MCF 10A (cell line): ENCODE data around the gene PTGDR. TPM values are rescaled to one million over a fixed set of nuclear protein-coding genes. Genes with fewer than 3 reads are reported as not detected.

ENCODE experiments used
- BruUV-seq: library from RNA; stranded (reverse); fragments of 400-500 nt; replicated peaks from 2 replicates; lab custom pipeline; 2021; lab: Mats Ljungman, UMichigan
- CTCF ChIA-PET: fragments of 300-600 bp; sonication (Branson Sonifier 250); formaldehyde crosslinking; extraction: SDS; loops from one replicate; lab custom pipeline; 2021; ENCODE audit warnings: antibody characterized with exemption, inconsistent platforms; lab: Yijun Ruan, JAX
- POLR2A ChIA-PET: fragments of 300-600, 350-650 bp; sonication (Branson Sonifier 250); formaldehyde crosslinking; extraction: SDS; loops from one replicate; lab custom pipeline; 2020; ENCODE audit warnings: antibody characterized with exemption, inconsistent platforms; lab: Yijun Ruan, JAX
- DNase-seq: peaks from one replicate; pipeline ENCODE4 v3.0.0-alpha.2; 2018; ENCODE audit not compliant: unreplicated experiment
- H3K27ac Mint-ChIP-seq: one replicate; pipeline ENCODE4 v1.8.0; 2022; ENCODE audit warnings: mild to moderate bottlenecking, low read depth, mixed read lengths; ENCODE audit not compliant: unreplicated experiment
- H3K27me3 Mint-ChIP-seq: one replicate; pipeline ENCODE4 v1.8.0; 2022; ENCODE audit warnings: mixed read lengths; ENCODE audit not compliant: insufficient read depth, unreplicated experiment
- H3K36me3 Mint-ChIP-seq: one replicate; pipeline ENCODE4 v1.8.0; 2022; ENCODE audit warnings: mild to moderate bottlenecking, moderate library complexity, mixed read lengths; ENCODE audit not compliant: insufficient read depth, unreplicated experiment
- H3K4me1 Mint-ChIP-seq: one replicate; pipeline ENCODE4 v1.8.0; 2022; ENCODE audit warnings: mixed read lengths; ENCODE audit not compliant: insufficient read depth, unreplicated experiment
- H3K4me3 Mint-ChIP-seq: one replicate; pipeline ENCODE4 v1.8.0; 2022; ENCODE audit warnings: mild to moderate bottlenecking, moderate library complexity, mixed read lengths; ENCODE audit not compliant: unreplicated experiment
- H3K9me3 Mint-ChIP-seq: one replicate; pipeline ENCODE4 v1.8.0; 2022; ENCODE audit warnings: mixed read lengths; ENCODE audit not compliant: unreplicated experiment
- CTCF ChIP-seq: fragments of 200-600 bp; IDR thresholded peaks from one replicate; pipeline ENCODE4 v1.8.0; 2022; ENCODE audit warnings: antibody characterized with exemption, mild to moderate bottlenecking; ENCODE audit not compliant: unreplicated experiment
- intact Hi-C: fragments of 100-400 bp; cut with micrococcal nuclease; formaldehyde crosslinking; loops from 2 replicates; pipeline ENCODE4 v1.14.1; 2022
- total RNA-seq: library from RNA; stranded (reverse); gene quantifications from 2 replicates; pipeline ENCODE4 v1.2.3, GENCODE V29; 2022

The PTGDR gene
- total RNA-seq, 1 experiment from 2014 or later: not detected

DNA sequence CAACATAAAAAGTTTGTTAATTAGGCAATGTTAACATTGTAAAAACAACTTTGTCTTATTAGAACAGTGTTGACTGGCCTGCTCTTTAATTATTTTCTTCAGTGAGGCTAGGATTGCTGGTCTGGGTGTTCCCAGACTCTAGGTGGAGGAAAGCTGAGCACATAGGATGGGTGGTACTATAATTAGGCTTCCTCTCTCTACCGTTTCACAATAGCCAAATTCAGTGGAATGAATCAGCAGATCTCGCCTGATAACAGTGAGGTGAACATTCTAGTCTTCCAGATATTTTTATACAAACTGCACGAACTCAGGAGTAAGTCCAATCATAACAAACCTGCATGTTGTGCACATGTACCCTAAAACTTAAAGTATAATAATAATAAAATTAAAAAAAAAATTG lies 11.9 kb downstream of the PTGDR start:
- POLR2A ChIA-PET: interaction anchor here (0.7 to 1.7 kb wide), 5 partner anchors 11 to 199 kb away, joined by 3 to 9 read pairs (median 5); no protein-coding TSS in a partner anchor
- H3K4me3 Mint-ChIP-seq: no peak overlapping the region
- no peaks in the 10 kb centered on the region for H3K27me3 Mint-ChIP-seq
- no peaks in the 10 kb centered on the region for H3K36me3 Mint-ChIP-seq
- intact Hi-C loops: no loop called here
- BruUV-seq: no TSS peak
- peak; percentile 80 for DNase-seq
- peak overlapping the region; percentile 71 for H3K27ac Mint-ChIP-seq
- TF ChIP-seq CTCF: no peak
- H3K4me1 Mint-ChIP-seq: peaks cover 8% of the 10 kb centered on the region
- CTCF ChIA-PET: interaction anchor here (0.7 to 1.2 kb wide), 2 partner anchors 13 to 40 kb away, joined by 3 to 4 read pairs; no protein-coding TSS in a partner anchor
- no peaks in the 10 kb centered on the region for H3K9me3 Mint-ChIP-seq

- no peaks in the 10 kb centered on the region for H3K36me3 Mint-ChIP-seq
Measured at GRCh38 chr14:52283099-52283498, 15.6 kb downstream of the PTGDR start.

DNA sequence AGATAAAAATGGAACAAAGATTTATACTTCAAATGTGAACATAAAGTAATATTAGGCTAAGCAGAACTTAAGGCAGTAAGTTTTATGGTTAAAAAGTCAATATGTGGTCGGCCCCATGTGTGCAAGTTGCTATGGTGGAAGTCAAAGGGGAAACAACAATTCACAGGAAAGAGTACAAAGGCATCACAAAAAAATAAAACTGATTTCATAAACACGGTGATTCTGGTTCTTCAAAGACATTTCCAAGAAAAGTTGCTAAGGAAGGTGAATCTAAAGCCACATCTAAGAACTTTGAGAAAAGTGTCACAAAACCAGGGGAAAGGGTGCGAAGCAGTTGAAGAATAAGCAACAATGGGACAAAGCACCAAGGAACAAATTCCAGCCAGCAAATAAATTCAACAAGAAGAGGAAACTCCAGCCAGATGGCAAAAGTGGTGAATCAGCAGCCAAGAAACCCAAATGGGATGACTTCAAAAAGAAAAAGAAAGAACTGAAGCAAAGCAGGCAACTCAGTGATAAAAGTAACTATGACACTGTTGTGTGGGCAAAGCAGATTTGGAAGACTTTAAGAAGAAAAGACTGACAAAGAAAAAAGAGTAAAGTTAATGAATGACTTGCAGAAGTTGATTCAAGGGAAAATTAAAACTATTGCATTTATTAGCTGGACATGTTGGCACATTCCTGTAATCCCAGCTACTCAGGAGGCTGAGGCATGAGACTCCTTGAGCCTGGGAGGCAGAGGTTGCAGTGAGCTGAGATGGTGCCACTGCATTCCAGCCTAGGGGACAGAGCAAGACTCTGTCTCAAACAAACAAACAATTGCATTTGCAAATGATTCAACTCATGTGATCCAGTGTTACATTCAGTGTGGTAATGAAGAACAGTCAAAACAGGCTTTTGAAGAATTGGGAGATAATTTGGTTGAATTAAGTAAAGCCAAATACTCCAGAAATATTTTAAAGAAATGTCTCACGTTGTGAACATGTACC lies 19.5 kb downstream of the PTGDR start:
- intact Hi-C loops: no loop called here
- Mint-ChIP-seq H3K36me3 (no peaks in the 10 kb centered on the region), H3K27ac (no peak overlapping the region), H3K4me3 (no peak overlapping the region), H3K27me3 (no peaks in the 10 kb centered on the region), H3K9me3 (no peaks in the 10 kb centered on the region), H3K4me1 (peaks cover 5% of the 10 kb centered on the region)
- TF ChIP-seq CTCF: no peak
- no peak for DNase-seq
- no TSS peak for BruUV-seq
- POLR2A ChIA-PET: interaction anchor here (1.3 kb wide), 1 partner anchor 14 kb away, joined by 3 read pairs; no protein-coding TSS in a partner anchor
- CTCF ChIA-PET: interaction anchor here (0.6 to 0.7 kb wide), 3 partner anchors 13 to 91 kb away, joined by 3 read pairs; no protein-coding TSS in a partner anchor

More at GRCh38 chr14:52283099-52283498, 15.6 kb downstream of the PTGDR start:
- Mint-ChIP-seq H3K27ac (no peak overlapping the region), H3K4me3 (no peak overlapping the region), H3K27me3 (no peaks in the 10 kb centered on the region), H3K9me3 (no peaks in the 10 kb centered on the region), H3K4me1 (peaks cover 5% of the 10 kb centered on the region)
- BruUV-seq: no TSS peak
- CTCF ChIA-PET: interaction anchor here (0.8 to 0.9 kb wide), 2 partner anchors 17 to 287 kb away, joined by 3 read pairs; no protein-coding TSS in a partner anchor
- POLR2A ChIA-PET: interaction anchor here (0.6 kb wide), 1 partner anchor 126 kb away, joined by 3 read pairs; no protein-coding TSS in a partner anchor
- no peak for DNase-seq
- TF ChIP-seq CTCF: no peak
- intact Hi-C loops: no loop called here

DNA sequence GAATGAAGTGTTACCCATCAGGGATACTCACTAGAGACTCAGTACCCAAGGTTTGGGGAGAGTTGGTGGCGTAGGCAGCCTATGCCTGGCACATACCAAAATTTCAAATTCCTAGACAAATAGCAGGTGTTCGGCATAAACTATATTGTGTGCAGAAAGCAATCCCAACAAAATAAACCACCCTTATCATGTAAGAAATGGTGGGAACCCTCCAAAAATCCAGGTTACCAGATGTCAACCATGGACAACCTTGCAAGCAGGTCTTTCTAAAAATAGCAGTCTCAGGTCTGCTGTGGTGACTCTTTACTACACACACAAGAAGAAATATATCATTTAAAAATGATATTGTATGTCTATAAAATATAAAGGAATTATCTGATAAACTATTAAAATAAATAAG lies 28.9 kb downstream of the PTGDR start:
- H3K27ac Mint-ChIP-seq: no peak overlapping the region
- TF ChIP-seq CTCF: no peak
- no peaks in the 10 kb centered on the region for H3K9me3 Mint-ChIP-seq
- ChIA-PET POLR2A (no interaction called here), CTCF (interaction anchor here (1.1 to 1.5 kb wide), 2 partner anchors 121 to 149 kb away, joined by 3 to 4 read pairs; no protein-coding TSS in a partner anchor)
- no peaks in the 10 kb centered on the region for H3K27me3 Mint-ChIP-seq
- no peak overlapping the region for H3K4me3 Mint-ChIP-seq
- intact Hi-C loops: loop anchor here (5.0 kb wide), 1 partner anchor 1011 kb away; no protein-coding TSS in a partner anchor
- no peak for DNase-seq
- H3K36me3 Mint-ChIP-seq: no peaks in the 10 kb centered on the region
- BruUV-seq: no TSS peak
- no peaks in the 10 kb centered on the region for H3K4me1 Mint-ChIP-seq
